ENCODE results near the gene NPHP4.
"Not testable (repeated sequence)": the region's sequence is repeated elsewhere in the genome, so short reads cannot be mapped to it uniquely, and the experiment has no call there.

The NPHP4 gene

GRCh38 chr1:5853858-5854257, 138.4 kb downstream of the NPHP4 start:
- not testable (repeated sequence) for H3K27ac ChIP-seq (ENCODE audit: low read length); H3K4me3 ChIP-seq (ENCODE audit: low read length); H3K4me1 ChIP-seq (ENCODE audit: control insufficient read depth, low read depth, low read length); H3K9ac ChIP-seq (ENCODE audit: low read length); H3K27me3 ChIP-seq (ENCODE audit: control insufficient read depth, insufficient read depth, low read length); H3K9me3 ChIP-seq (ENCODE audit: control insufficient read depth, low read depth, low read length); H3K36me3 ChIP-seq (ENCODE audit: control insufficient read depth, low read depth, low read length)

GRCh38 chr1:5850503-5850902, 141.7 kb downstream of the NPHP4 start:
- H3K4me3 ChIP-seq (ENCODE audit: low read length), result no peak overlapping the region
- no peak overlapping the region for H3K9ac ChIP-seq (ENCODE audit: low read length)
- H3K9me3 ChIP-seq (ENCODE audit: control insufficient read depth, low read depth, low read length), result no peaks in the 10 kb centered on the region
- no peaks in the 10 kb centered on the region for H3K4me1 ChIP-seq (ENCODE audit: control insufficient read depth, low read depth, low read length)
- H3K27ac ChIP-seq (ENCODE audit: low read length), result no peak overlapping the region
- H3K36me3 ChIP-seq (ENCODE audit: control insufficient read depth, low read depth, low read length), result no peaks in the 10 kb centered on the region
- no peaks in the 10 kb centered on the region for H3K27me3 ChIP-seq (ENCODE audit: control insufficient read depth, insufficient read depth, low read length)

GRCh38 chr1:5849550-5849949, 142.7 kb downstream of the NPHP4 start:
- Histone ChIP-seq H3K9me3 (ENCODE audit: control insufficient read depth, low read depth, low read length) (no peaks in the 10 kb centered on the region), H3K36me3 (ENCODE audit: control insufficient read depth, low read depth, low read length) (no peaks in the 10 kb centered on the region)

DNA sequence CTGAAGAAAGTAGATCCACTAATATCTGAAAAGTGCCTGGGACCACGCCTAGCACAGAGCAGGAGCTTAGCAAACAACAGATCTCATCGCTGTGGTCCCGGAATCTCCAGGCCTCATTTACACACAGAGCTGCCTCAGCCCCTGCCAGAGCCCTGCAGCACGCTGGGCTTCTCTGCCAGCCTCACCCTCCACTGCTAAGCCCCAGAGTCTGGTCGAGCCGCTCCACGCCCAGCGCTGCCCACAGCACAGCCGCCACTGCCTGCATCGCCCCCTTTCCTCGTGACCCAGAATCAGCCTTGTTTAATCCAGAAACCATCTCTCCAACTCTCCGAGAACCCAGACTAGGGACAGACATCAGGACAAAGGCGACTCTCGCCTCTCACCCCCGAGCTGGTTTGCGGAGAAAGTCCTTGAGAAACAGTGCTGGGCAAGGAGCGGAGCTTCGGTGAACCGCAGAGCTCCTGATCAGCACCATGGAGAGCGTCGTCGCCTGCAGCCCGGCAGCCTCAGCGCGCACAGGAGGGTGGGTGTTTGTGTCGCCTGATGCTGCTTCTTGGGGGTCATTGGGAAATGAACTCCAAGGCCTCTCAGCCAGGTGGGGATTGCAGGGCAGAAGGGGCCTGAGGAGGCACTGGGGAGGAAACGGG, 145.1 kb downstream of the NPHP4 start:
- Histone ChIP-seq H3K36me3 (ENCODE audit: control insufficient read depth, low read depth, low read length) (no peaks in the 10 kb centered on the region), H3K9me3 (ENCODE audit: control insufficient read depth, low read depth, low read length) (no peaks in the 10 kb centered on the region), H3K4me1 (ENCODE audit: control insufficient read depth, low read depth, low read length) (no peaks in the 10 kb centered on the region), H3K9ac (ENCODE audit: low read length) (no peak overlapping the region), H3K4me3 (ENCODE audit: low read length) (no peak overlapping the region), H3K27ac (ENCODE audit: low read length) (no peak overlapping the region), H3K27me3 (ENCODE audit: control insufficient read depth, insufficient read depth, low read length) (no peaks in the 10 kb centered on the region)

More at GRCh38 chr1:5849550-5849949, 142.7 kb downstream of the NPHP4 start:
- H3K4me3 ChIP-seq (ENCODE audit: low read length), result no peak overlapping the region
- no peak overlapping the region for H3K27ac ChIP-seq (ENCODE audit: low read length)
- H3K9ac ChIP-seq (ENCODE audit: low read length), result no peak overlapping the region
- no peaks in the 10 kb centered on the region for H3K4me1 ChIP-seq (ENCODE audit: control insufficient read depth, low read depth, low read length)
- no peaks in the 10 kb centered on the region for H3K27me3 ChIP-seq (ENCODE audit: control insufficient read depth, insufficient read depth, low read length)

DNA sequence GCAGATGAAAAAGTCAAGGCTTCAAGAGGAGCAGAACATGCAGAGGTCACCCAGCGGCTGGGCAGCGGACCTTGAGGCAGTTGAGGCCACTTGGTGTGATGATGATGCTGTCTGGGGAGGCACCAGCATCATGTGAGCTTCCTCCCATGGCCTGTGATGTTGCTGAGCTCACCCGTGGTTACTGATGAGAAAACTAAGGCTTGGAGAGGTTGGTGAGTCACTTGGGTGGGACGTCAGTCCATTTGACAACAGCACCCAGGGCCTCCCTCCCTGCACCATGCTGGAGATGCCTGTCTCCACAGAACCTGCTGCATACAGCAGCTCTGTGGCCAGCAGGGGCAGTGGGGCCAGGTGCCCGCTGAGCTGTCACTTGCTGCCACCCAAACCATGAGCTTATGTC, 146.8 kb downstream of the NPHP4 start:
- Histone ChIP-seq H3K9me3 (ENCODE audit: control insufficient read depth, low read depth, low read length) (no peaks in the 10 kb centered on the region), H3K27ac (ENCODE audit: low read length) (no peak overlapping the region), H3K4me1 (ENCODE audit: control insufficient read depth, low read depth, low read length) (no peaks in the 10 kb centered on the region), H3K36me3 (ENCODE audit: control insufficient read depth, low read depth, low read length) (no peaks in the 10 kb centered on the region), H3K27me3 (ENCODE audit: control insufficient read depth, insufficient read depth, low read length) (no peaks in the 10 kb centered on the region), H3K9ac (ENCODE audit: low read length) (no peak overlapping the region), H3K4me3 (ENCODE audit: low read length) (no peak overlapping the region)

DNA sequence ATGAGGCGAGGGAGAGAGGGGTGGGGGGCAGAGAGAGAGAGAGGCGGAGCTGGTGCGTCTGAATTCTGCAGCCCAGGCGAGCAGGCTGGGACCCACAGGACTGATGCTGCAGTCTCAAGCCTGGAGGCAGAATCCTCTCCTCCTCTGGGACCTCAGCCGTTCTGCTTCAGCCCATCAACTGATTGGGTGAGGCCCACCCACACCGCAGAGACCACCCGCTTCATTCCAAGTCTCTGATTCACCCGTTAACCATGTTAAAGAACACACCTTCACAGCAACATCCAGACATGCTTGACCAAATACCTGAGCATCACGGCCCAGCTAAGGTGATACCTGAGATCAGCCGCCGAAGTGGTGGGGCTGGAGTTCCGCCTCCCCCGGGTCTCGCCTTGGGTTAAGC, 147.8 kb downstream of the NPHP4 start:
- Histone ChIP-seq H3K9ac (ENCODE audit: low read length) (no peak overlapping the region), H3K27me3 (ENCODE audit: control insufficient read depth, insufficient read depth, low read length) (no peaks in the 10 kb centered on the region), H3K4me1 (ENCODE audit: control insufficient read depth, low read depth, low read length) (no peaks in the 10 kb centered on the region), H3K27ac (ENCODE audit: low read length) (no peak overlapping the region), H3K36me3 (ENCODE audit: control insufficient read depth, low read depth, low read length) (no peaks in the 10 kb centered on the region), H3K4me3 (ENCODE audit: low read length) (no peak overlapping the region), H3K9me3 (ENCODE audit: control insufficient read depth, low read depth, low read length) (no peaks in the 10 kb centered on the region)

- no peaks in the 10 kb centered on the region for H3K36me3 ChIP-seq (ENCODE audit: control insufficient read depth, low read depth, low read length)
- no peak overlapping the region for H3K9ac ChIP-seq (ENCODE audit: low read length)
- no peak overlapping the region for H3K27ac ChIP-seq (ENCODE audit: low read length)
- no peaks in the 10 kb centered on the region for H3K9me3 ChIP-seq (ENCODE audit: control insufficient read depth, low read depth, low read length)
- H3K27me3 ChIP-seq (ENCODE audit: control insufficient read depth, insufficient read depth, low read length), result no peaks in the 10 kb centered on the region
- H3K4me3 ChIP-seq (ENCODE audit: low read length), result no peak overlapping the region
- H3K4me1 ChIP-seq (ENCODE audit: control insufficient read depth, low read depth, low read length), result no peaks in the 10 kb centered on the region
Observed at GRCh38 chr1:5843521-5844096, 148.6 kb downstream of the NPHP4 start.

- Histone ChIP-seq H3K9me3 (ENCODE audit: control insufficient read depth, low read depth, low read length) (no peaks in the 10 kb centered on the region), H3K4me1 (ENCODE audit: control insufficient read depth, low read depth, low read length) (no peaks in the 10 kb centered on the region), H3K4me3 (ENCODE audit: low read length) (no peak overlapping the region), H3K27ac (ENCODE audit: low read length) (no peak overlapping the region), H3K27me3 (ENCODE audit: control insufficient read depth, insufficient read depth, low read length) (no peaks in the 10 kb centered on the region), H3K36me3 (ENCODE audit: control insufficient read depth, low read depth, low read length) (no peaks in the 10 kb centered on the region), H3K9ac (ENCODE audit: low read length) (no peak overlapping the region)
Observed at GRCh38 chr1:5842679-5843078, 149.5 kb downstream of the NPHP4 start.

DNA sequence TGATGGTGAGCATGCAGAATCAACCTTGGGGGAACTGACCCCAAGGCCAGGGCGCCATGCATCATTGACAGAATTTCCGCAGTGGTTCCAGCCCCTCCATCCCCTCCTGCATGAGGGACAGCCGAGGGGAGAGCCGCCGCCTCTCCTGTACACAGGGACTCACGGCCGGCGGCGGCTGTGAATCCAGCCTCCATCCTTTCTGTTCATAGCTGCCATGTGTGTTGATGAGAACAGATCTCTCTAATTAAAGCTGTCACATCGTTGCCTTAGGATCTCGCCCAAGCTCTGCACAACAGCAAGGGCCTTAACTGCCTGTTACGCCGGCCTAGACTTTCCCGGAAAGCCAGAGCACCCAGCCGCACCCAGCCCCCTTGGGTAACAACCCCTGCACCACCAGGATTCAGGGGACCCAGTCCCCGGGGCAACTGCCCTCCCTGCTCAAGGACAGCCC, 151.6 kb downstream of the NPHP4 start:
- no peak overlapping the region for H3K4me3 ChIP-seq (ENCODE audit: low read length)
- no peaks in the 10 kb centered on the region for H3K27me3 ChIP-seq (ENCODE audit: control insufficient read depth, insufficient read depth, low read length)
- H3K9me3 ChIP-seq (ENCODE audit: control insufficient read depth, low read depth, low read length), result no peaks in the 10 kb centered on the region
- peaks cover 10% of the 10 kb centered on the region for H3K4me1 ChIP-seq (ENCODE audit: control insufficient read depth, low read depth, low read length)
- H3K9ac ChIP-seq (ENCODE audit: low read length), result no peak overlapping the region
- no peaks in the 10 kb centered on the region for H3K36me3 ChIP-seq (ENCODE audit: control insufficient read depth, low read depth, low read length)
- H3K27ac ChIP-seq (ENCODE audit: low read length), result no peak overlapping the region

DNA sequence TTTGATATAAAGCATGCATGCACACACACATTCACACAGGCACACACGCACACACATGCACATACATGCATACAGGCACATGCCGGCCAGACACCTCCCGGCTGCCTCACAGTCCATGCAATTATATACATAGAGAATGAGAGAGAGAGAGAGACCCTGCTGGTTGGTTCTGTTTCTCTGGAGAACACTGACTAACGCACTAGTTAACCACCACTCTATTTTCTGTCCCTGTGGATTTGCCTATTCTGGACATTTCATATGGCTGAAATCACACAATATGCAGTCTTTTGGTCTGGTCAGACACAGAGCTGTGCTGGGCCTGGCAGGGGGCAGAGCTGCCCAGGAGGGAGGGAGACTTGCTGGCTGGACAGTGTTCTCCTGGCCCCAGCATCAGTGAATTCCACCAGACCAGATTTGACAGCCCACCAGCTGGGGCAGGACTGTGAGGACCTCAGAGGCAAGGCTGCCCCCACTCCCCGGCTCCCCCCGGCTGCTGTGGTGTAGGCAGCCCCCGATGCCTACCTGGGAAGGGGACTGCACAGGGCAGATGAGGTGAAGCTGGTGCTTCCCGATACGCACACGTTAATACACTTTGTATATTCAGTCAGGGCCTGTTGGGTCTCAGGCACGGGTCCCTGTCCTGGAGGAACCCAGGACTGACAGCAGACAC, 152.2 kb downstream of the NPHP4 start:
- no peak overlapping the region for H3K27ac ChIP-seq (ENCODE audit: low read length)
- no peaks in the 10 kb centered on the region for H3K27me3 ChIP-seq (ENCODE audit: control insufficient read depth, insufficient read depth, low read length)
- no peaks in the 10 kb centered on the region for H3K9me3 ChIP-seq (ENCODE audit: control insufficient read depth, low read depth, low read length)

GRCh38 chr1:5839161-5839880, 152.9 kb downstream of the NPHP4 start:
- Histone ChIP-seq H3K36me3 (ENCODE audit: control insufficient read depth, low read depth, low read length) (no peaks in the 10 kb centered on the region), H3K9me3 (ENCODE audit: control insufficient read depth, low read depth, low read length) (no peaks in the 10 kb centered on the region), H3K27me3 (ENCODE audit: control insufficient read depth, insufficient read depth, low read length) (no peaks in the 10 kb centered on the region), H3K4me1 (ENCODE audit: control insufficient read depth, low read depth, low read length) (peaks cover 10% of the 10 kb centered on the region), H3K27ac (ENCODE audit: low read length) (no peak overlapping the region), H3K9ac (ENCODE audit: low read length) (no peak overlapping the region), H3K4me3 (ENCODE audit: low read length) (no peak overlapping the region)

More for the DNA sequence above, 152.2 kb downstream of the NPHP4 start:
- Histone ChIP-seq H3K4me3 (ENCODE audit: low read length) (no peak overlapping the region), H3K4me1 (ENCODE audit: control insufficient read depth, low read depth, low read length) (peaks cover 10% of the 10 kb centered on the region), H3K9ac (ENCODE audit: low read length) (no peak overlapping the region), H3K36me3 (ENCODE audit: control insufficient read depth, low read depth, low read length) (no peaks in the 10 kb centered on the region)

Measured in iPS-18a (cell line).